Keratinocyte (primary cell): ENCODE data around the gene RNH1. TPM values are rescaled to one million over a fixed set of nuclear protein-coding genes. Genes with fewer than 3 reads are reported as not detected.

Source experiments
- DNase-seq: peaks from one replicate; pipeline ENCODE4 v3.0.0-alpha.2; 2011; ENCODE audit warnings: low read depth, missing footprints, low spot score
- FAIRE-seq: peaks from 2 replicates; lab custom pipeline; 2011; peaks lifted over from hg19 to GRCh38; lab: Jason Lieb, UNC
- H2AFZ ChIP-seq: 2 replicates; pipeline ENCODE4 v1.6.0; 2012; ENCODE audit warnings: low read length, control low read depth, inconsistent platforms; ENCODE audit not compliant: control insufficient read depth
- H3K27ac ChIP-seq: 2 replicates; pipeline ENCODE4 v1.5.1; 2011; ENCODE audit warnings: low read length; ENCODE audit not compliant: control insufficient read depth, insufficient read depth
- H3K27me3 ChIP-seq: 3 replicates; pipeline ENCODE4 v1.6.0; 2011; ENCODE audit warnings: low read length; ENCODE audit not compliant: control insufficient read depth, insufficient read depth; ENCODE audit errors: extremely low read depth
- H3K36me3 ChIP-seq, 2 experiments: 2 replicates in 1 of 2; 3 replicates in 1 of 2; pipeline ENCODE4 v1.5.1; 2011; ENCODE audit warnings: low read length in 2 of 2, mild to moderate bottlenecking in 1 of 2; ENCODE audit not compliant: control insufficient read depth in 2 of 2, insufficient read depth in 2 of 2; ENCODE audit errors: extremely low read depth in 1 of 2
- H3K4me1 ChIP-seq: 3 replicates; pipeline ENCODE4 v1.5.1; 2011; ENCODE audit warnings: low read length; ENCODE audit not compliant: control insufficient read depth, insufficient read depth; ENCODE audit errors: extremely low read depth
- H3K4me2 ChIP-seq: 3 replicates; pipeline ENCODE4 v1.6.0; 2011; ENCODE audit warnings: low read depth, low read length; ENCODE audit not compliant: control insufficient read depth, insufficient read depth; ENCODE audit errors: extremely low read depth
- H3K4me3 ChIP-seq, 3 experiments: fragments of 200-600 bp in 1 of 3; sonication (generic) in 1 of 3; 2 replicates in 2 of 3; 3 replicates in 1 of 3; pipeline ENCODE4 v1.5.1; 2011 to 2016; ENCODE audit warnings: low read length in 3 of 3, mild to moderate bottlenecking in 3 of 3, control low read depth in 2 of 3, inconsistent platforms in 1 of 3, low read depth in 1 of 3, mixed read lengths in 1 of 3, mixed run types in 1 of 3, moderate library complexity in 1 of 3; ENCODE audit not compliant: control insufficient read depth in 2 of 3, insufficient read depth in 2 of 3; ENCODE audit errors: extremely low read depth in 1 of 3
- H3K79me2 ChIP-seq: 2 replicates; pipeline ENCODE4 v1.6.0; 2012; ENCODE audit warnings: low read length; ENCODE audit not compliant: control insufficient read depth, insufficient read depth
- H3K9ac ChIP-seq: 3 replicates; pipeline ENCODE4 v1.6.0; 2011; ENCODE audit warnings: low read length; ENCODE audit not compliant: control insufficient read depth, insufficient read depth; ENCODE audit errors: extremely low read depth
- H3K9me1 ChIP-seq: 3 replicates; pipeline ENCODE4 v1.6.0; 2011; ENCODE audit warnings: low read length; ENCODE audit not compliant: control insufficient read depth, insufficient read depth; ENCODE audit errors: extremely low read depth
- H3K9me3 ChIP-seq: 2 replicates; pipeline ENCODE4 v1.5.1; 2012; ENCODE audit warnings: low read depth, low read length; ENCODE audit not compliant: control insufficient read depth
- H4K20me1 ChIP-seq: 3 replicates; pipeline ENCODE4 v1.6.0; 2011; ENCODE audit warnings: low read length; ENCODE audit not compliant: control insufficient read depth, insufficient read depth; ENCODE audit errors: extremely low read depth
- EZH2 ChIP-seq: IDR thresholded peaks from one replicate; pipeline ENCODE4 v1.6.1; 2012; ENCODE audit warnings: inconsistent platforms, mild to moderate bottlenecking, low read length, moderate library complexity
- dilution Hi-C: fragments of 300-500 bp; cut with MboI; formaldehyde crosslinking; loops from one replicate; pipeline ENCODE4 v1.7.0; 2020; ENCODE audit warnings: low sequenced_read_pairs; ENCODE audit not compliant: extremely low pct_ligation_motif_present
- polyA plus RNA-seq, 5 experiments: library from polyadenylated mRNA; depleted of rRNA in 3 of 5; stranded (reverse) in 3 of 5; stranded (forward) in 1 of 5; unstranded in 1 of 5; fragments of >200 nt; gene quantifications; 1 replicate in 1 of 5; 2 replicates in 3 of 5; 3 replicates in 1 of 5; pipeline versions ENCODE4 v1.2.1 to v1.2.3, GENCODE V29; 2011 to 2012; ENCODE audit warnings: missing spikeins in 2 of 5, low read depth in 1 of 5, low replicate concordance in 1 of 5
- TF ChIP-seq, protein P1 (sequence below), 3 experiments: IDR thresholded peaks in 1 of 3; conservative IDR thresholded peaks in 1 of 3; optimal IDR thresholded peaks in 1 of 3; 2 replicates in 2 of 3; 3 replicates in 1 of 3; pipeline versions ENCODE3 to v1.5.1; 2011; ENCODE audit warnings: low read length in 3 of 3, mild to moderate bottlenecking in 3 of 3, moderate library complexity in 2 of 3, control low read depth in 1 of 3, inconsistent platforms in 1 of 3; ENCODE audit not compliant: insufficient read depth in 2 of 3; ENCODE audit errors: extremely low read depth in 1 of 3

Gene RNH1
- polyA plus RNA-seq, 1 donor (not counting 4 experiments of a cell fraction or from before 2014, with no cell fraction given) = 92.0 TPM

GRCh38 chr11:479311-479710, 27.7 kb downstream of the RNH1 start:
- peaks cover 2 to 14% of the 10 kb centered on the region in 2 experiments for H3K36me3 ChIP-seq
- no peak for DNase-seq
- no peaks in the 10 kb centered on the region for H3K9me1 ChIP-seq
- no peak for FAIRE-seq
- H3K79me2 ChIP-seq = peaks cover 18% of the 10 kb centered on the region
- no peak overlapping the region for H2AFZ ChIP-seq
- no peak overlapping the region for H3K27ac ChIP-seq
- no peaks in the 10 kb centered on the region for H3K9me3 ChIP-seq
- TF ChIP-seq EZH2 = no peak
- TF ChIP-seq, protein P1, sequence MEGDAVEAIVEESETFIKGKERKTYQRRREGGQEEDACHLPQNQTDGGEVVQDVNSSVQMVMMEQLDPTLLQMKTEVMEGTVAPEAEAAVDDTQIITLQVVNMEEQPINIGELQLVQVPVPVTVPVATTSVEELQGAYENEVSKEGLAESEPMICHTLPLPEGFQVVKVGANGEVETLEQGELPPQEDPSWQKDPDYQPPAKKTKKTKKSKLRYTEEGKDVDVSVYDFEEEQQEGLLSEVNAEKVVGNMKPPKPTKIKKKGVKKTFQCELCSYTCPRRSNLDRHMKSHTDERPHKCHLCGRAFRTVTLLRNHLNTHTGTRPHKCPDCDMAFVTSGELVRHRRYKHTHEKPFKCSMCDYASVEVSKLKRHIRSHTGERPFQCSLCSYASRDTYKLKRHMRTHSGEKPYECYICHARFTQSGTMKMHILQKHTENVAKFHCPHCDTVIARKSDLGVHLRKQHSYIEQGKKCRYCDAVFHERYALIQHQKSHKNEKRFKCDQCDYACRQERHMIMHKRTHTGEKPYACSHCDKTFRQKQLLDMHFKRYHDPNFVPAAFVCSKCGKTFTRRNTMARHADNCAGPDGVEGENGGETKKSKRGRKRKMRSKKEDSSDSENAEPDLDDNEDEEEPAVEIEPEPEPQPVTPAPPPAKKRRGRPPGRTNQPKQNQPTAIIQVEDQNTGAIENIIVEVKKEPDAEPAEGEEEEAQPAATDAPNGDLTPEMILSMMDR (optimal IDR thresholded peaks at IDR 0.05 in 1 of 3, IDR thresholded peaks at IDR 0.05 in 1 of 3, conservative IDR thresholded peaks at IDR 0.05 in 1 of 3; ENCODE audit: extremely low read depth in 1 of 3, insufficient read depth in 2 of 3, low read length in 3 of 3) = no peak
- H3K4me3 ChIP-seq = no peak overlapping the region
- H3K9ac ChIP-seq = no peak overlapping the region
- no peak overlapping the region for H3K4me2 ChIP-seq
- H4K20me1 ChIP-seq = no peaks in the 10 kb centered on the region
- no peaks in the 10 kb centered on the region for H3K27me3 ChIP-seq
- H3K4me1 ChIP-seq = no peaks in the 10 kb centered on the region
- dilution Hi-C loops = no loop called here

GRCh38 chr11:477052-477715, 29.9 kb downstream of the RNH1 start:
- Histone ChIP-seq H3K79me2 (peaks cover 32% of the 10 kb centered on the region), H3K4me1 (no peaks in the 10 kb centered on the region), H2AFZ (no peak overlapping the region), H3K4me3 (no peak overlapping the region), H4K20me1 (no peaks in the 10 kb centered on the region), H3K9ac (no peak overlapping the region), H3K4me2 (no peak overlapping the region), H3K36me3 (peaks cover 2 to 14% of the 10 kb centered on the region in 2 experiments), H3K27me3 (no peaks in the 10 kb centered on the region), H3K9me1 (no peaks in the 10 kb centered on the region), H3K27ac (no peak overlapping the region), H3K9me3 (no peaks in the 10 kb centered on the region)
- no peak for FAIRE-seq
- no peak for TF ChIP-seq EZH2
- TF ChIP-seq, protein P1 (optimal IDR thresholded peaks at IDR 0.05 in 1 of 3, IDR thresholded peaks at IDR 0.05 in 1 of 3, conservative IDR thresholded peaks at IDR 0.05 in 1 of 3; ENCODE audit: extremely low read depth in 1 of 3, insufficient read depth in 2 of 3, low read length in 3 of 3) = no peak
- DNase-seq = no peak
- dilution Hi-C loops = no loop called here
